LoVo (cell line): ENCODE results near the gene CDK8.

Source experiments
- DNase-seq: peaks from one replicate; pipeline ENCODE4 v3.0.0-alpha.2; 2016; ENCODE audit warnings: low spot score

The CDK8 gene

DNA sequence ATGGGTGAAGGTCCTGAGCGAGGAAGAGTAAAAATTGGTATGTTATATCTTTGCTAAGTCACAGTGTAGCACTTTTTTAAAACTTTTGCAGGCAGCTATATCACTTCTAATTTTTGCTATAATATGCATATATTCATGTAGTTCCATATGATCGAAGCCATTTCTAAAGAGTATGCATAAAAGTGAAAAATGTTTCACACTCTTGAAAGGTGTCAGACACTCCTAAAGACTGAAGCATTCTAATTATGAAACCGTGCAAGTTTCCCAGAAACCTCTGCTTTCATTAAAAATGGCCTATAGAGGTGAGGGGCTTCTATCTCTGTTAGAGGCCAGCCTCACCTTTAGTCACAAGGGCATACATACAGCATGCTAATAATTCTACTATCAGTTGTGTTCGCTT lies 128.9 kb downstream of the CDK8 start:
- no peak for DNase-seq

DNA sequence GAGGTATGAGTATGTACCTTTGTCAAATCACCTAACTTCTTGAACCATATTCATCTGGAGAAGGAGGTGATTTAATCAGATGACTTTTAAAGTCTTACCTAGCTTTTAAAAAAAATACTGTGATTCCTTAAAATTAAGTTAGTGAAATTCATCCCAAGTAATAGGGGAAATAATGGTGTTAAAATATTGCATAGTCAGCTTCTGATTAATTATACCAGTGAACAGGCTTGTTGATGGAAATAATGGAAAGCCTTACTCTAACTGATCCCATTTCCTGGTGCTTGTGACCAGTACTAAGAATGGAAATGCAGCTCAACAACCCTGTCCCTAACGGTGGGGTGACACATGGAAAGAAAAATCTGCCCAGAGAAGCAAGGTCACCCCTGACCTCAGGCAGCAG lies 130.7 kb downstream of the CDK8 start:
- DNase-seq: no peak

GRCh38 chr13:26386026-26386425 lies 132.1 kb downstream of the CDK8 start:
- no peak for DNase-seq

GRCh38 chr13:26390203-26390602 lies 136.3 kb downstream of the CDK8 start:
- no peak for DNase-seq

- DNase-seq: no peak
These were observed 146.6 kb downstream of the CDK8 start for GRCh38 chr13:26400545-26400944.

- no peak for DNase-seq
These were observed 147.1 kb downstream of the CDK8 start for GRCh38 chr13:26401069-26401468.

DNA sequence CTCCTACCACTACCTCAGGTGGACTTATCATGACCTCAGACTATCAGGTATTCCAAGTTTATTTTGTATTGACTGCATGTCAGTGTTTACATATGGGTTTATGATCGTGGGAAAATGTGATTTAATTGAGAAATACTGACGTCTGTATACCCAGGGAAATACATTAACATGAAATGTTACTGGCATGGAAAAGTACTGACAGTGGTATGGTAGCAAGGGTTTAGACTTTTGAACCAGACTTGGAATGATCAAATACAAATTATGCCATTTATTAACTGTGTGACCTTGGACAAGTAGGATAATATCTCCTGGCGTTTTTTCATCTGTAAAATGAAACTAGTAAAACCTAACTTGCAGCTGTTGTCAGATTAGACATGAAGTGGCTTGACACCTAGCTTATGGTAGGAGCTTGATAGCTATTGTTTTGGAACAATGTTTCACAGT lies 147.7 kb downstream of the CDK8 start:
- DNase-seq: no peak

DNA sequence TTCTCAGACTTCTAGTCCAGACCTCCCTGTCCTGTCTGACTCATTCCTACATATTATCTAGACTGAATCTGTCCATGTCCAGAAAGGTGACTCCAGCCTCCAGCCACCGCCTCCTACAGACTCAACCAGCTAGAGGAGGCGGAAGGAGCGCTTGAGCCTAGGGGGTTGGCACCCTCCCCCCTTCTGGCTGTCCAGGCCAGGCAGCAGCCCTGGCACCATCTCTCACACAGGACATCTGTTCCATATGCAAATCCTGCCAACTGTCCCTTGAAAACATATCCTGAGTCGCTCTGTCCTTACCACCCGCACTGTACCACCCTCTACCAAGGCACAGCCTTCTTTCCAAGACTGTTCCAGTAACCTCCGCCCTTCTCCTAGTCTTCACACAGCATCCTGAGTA lies 152.9 kb downstream of the CDK8 start:
- no peak for DNase-seq

DNA sequence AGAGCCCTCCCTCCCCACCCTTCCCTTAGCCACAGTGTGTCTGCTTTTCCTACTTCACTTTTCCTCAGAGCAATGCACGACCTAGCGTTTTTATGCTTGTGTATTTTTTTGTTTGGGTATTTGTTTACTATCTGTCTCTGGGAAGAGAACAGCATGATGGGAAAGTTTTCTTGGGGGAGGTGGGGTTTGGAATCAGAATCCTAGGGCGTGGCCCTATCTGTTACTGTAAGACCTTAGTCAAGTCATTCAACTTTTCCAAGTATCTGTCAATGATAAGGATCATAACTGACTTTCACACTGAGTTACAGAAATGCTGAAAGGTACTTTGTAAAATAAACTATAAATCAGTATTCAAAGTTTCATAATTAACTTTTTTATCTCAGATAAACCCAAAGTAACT lies 157.3 kb downstream of the CDK8 start:
- DNase-seq: no peak

GRCh38 chr13:26412263-26412662 lies 158.3 kb downstream of the CDK8 start:
- no peak for DNase-seq

DNA sequence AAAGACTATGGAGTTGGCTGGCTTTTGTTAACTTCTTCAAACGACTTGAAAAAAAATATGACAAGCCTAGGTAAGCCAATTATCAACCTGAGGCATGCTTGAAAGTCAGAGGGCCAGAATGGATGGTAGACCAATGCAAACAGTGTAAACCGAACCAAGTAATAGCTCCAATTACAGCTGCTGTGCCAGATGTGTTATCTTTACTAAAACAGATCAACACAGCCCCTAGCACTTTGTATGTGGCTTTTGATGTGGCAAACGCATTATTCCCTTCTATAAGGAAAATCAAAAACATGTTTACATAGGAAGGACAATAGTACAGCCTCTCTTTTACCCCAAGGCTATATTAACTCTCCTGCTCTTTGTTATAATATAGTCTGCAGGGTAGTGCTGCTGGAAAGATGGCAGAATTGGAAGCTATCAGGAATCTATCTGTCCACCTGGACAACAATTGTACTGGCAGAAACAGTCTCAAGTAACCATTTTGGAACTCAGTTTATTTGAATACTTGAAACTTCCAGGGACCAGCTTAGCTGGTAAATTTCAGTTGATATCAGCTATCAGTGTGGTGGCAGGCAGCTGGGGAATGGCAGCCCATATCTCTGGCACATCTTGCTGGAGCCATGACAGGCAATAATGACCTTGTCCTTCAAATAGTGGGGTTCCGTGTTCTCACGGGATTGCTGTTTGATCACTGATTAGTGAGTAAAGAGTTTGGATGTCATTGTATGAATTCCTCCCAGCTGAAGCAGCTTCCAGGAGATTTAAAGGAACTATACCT lies 159.2 kb downstream of the CDK8 start:
- DNase-seq: no peak

- DNase-seq: no peak
These were observed 166.5 kb downstream of the CDK8 start for GRCh38 chr13:26420282-26420960.

- DNase-seq: no peak
These were observed 168.1 kb downstream of the CDK8 start for GRCh38 chr13:26422036-26422435.

- no peak for DNase-seq
These were observed 169.7 kb downstream of the CDK8 start for GRCh38 chr13:26423629-26424028.

DNA sequence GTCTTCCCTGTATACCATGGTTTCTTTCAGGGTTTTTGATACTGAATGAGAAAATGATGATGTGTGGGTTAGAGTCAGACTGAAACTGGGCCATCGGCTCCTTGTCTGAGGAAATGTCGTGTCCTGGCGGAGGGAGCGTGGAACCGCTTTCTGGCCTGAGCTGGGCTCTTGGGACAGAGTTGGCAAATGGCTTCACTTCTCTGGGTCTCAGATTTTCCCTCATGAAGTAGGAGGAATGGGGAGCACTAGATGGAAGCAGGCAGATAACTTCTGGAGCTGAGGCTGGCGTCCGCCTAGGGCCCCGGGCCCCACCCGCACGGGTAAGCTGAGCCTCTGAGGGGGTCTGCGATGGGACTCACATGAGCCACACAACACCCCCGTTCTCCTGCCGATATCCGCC lies 170.3 kb downstream of the CDK8 start:
- DNase-seq: no peak

DNA sequence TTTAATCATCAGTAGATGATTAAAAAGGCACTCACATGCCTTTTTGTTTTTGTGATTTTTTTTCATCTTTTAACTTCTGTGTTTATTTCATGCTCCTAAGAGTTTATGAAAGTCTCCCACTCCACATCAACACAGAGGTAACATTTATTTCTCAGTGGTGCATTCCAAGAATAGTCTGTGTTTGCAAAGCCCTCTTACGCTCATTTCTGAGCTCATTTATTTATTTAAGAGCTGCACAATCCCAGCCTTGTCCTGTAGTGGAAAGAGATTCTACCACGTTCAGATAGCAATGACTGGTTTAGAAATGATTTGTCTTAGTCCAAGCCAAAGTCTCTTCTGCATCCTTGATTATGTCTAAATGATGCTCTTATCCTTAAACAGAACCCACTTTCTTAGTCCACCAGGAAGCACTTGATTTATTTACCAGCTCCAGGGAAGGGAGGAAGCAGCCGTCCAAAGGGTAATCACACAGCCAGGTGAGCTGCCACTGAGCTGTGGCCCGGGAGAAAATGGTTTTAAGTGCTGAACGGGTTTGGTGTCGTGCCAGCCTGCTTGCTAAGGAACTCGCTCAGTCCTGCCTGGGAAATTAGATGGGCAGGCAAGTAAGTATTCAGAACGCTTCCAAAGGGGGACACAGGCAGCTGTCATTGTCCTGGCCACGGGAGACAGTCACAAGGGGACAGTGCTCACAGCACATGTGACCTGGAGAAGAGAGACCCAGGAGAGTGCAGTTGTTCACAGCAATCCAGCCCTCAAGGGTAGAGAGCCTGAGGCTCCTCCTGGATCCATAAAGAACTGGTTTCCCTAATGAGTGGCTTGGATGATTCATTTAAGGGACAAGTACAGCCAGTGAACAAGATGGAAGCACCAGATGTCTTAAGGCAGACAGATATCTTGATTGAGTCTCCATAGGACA lies 171.8 kb downstream of the CDK8 start:
- DNase-seq: no peak

DNA sequence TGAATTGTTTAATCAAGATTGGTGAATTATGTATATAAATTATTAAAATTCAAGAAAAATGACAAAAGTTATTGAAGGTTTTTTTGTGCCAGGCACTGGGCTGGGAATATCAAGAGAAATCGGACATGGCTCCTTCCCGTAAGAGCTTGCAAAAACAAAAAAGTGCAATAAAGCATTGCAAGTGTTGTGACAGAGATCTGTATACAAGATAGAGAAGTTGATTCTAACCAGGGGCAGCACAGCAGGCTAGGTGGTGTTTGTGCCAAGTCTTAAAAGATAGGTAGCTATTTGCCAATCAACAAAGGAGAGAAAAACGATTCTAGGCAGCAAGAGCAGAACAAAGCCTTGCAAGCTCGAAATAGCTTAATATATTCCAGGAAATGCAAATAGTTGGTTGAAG lies 179.8 kb downstream of the CDK8 start:
- no peak for DNase-seq

DNA sequence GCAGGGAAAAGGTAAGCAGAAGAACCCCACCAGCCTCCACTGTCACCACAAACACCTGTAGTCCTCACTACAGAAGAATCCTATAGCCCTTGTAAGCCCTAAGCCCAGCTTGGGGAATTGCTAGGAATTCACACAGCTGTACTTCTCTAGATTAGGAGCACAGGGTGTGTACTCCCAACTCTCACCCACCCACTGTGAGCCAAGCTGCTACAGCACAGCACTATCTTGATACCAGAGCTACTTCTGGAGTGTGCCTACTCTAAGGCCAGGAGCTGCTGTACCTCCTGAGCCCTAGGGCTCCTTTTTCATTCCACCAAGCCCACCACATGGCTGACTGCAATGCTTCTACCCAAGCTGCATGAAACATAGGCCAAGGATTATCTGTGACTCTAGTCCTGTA lies 181.2 kb downstream of the CDK8 start:
- DNase-seq: no peak

- no peak for DNase-seq
These were observed 181.7 kb downstream of the CDK8 start for GRCh38 chr13:26435646-26436045.

DNA sequence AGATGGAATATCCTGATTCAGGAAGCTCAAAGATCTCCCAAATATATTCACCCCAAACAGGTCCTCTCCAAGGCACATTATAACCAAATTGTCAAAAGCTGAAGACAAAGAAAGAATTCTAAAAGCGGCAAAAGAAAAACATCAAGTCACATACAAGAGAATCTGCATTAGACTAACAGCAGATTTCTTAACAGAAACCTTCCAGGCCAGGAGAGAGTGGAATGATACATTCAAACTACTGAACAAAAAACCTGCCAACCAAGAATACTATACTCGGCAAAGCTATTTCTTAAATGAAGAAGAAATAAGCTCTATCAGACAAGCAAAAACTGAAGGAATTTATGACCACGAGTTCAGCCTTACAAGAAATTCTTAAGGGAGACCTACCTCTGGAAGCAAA lies 183.0 kb downstream of the CDK8 start:
- no peak for DNase-seq

- no peak for DNase-seq
These were observed 186.2 kb downstream of the CDK8 start for GRCh38 chr13:26440111-26440510.

- DNase-seq: no peak
These were observed 187.5 kb downstream of the CDK8 start for GRCh38 chr13:26441476-26441875.

DNA sequence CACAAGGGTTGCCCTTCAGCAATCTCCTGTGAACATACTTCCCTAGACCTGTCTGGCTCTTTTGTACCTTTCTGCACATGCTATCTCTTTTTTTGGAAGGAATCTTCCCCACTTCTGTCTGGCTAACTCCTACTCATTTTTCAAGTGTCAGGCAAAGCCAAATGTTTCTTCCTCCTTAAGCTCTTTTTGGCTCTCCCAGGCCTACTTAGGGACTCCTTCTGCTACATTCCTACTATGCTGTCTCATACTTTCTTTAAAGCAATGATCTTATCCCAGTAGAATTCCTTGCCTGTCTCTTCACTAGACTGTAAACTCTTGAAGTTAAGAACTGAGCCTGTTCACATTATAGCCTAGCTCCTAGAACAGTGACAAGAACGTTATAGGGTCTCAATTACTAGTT lies 188.6 kb downstream of the CDK8 start:
- DNase-seq: no peak
